GM12874 (cell line): ENCODE results near the gene FRY.

Experiments
- CTCF ChIP-seq: IDR thresholded peaks from 2 replicates; pipeline ENCODE4 v1.5.1; 2011; ENCODE audit warnings: low read depth, mild to moderate bottlenecking, control low read depth, low read length, moderate library complexity; ENCODE audit not compliant: insufficient read depth

Gene FRY

GRCh38 chr13:32037471-32037870, 5.9 kb downstream of the FRY start:
- no peak for TF ChIP-seq CTCF

GRCh38 chr13:32038343-32038742, 6.8 kb downstream of the FRY start:
- TF ChIP-seq CTCF = no peak

- no peak for TF ChIP-seq CTCF
Observed at GRCh38 chr13:32039056-32039455, 7.5 kb downstream of the FRY start.

- TF ChIP-seq CTCF = no peak
Observed at GRCh38 chr13:32039528-32039927, 8.0 kb downstream of the FRY start.

- no peak for TF ChIP-seq CTCF
Observed at GRCh38 chr13:32040052-32040642, 8.6 kb downstream of the FRY start.

GRCh38 chr13:32040689-32041088, 9.1 kb downstream of the FRY start:
- TF ChIP-seq CTCF = no peak

- TF ChIP-seq CTCF = no peak
Observed at GRCh38 chr13:32041429-32041828, 9.9 kb downstream of the FRY start.
